Kidney (tissue), 14 donors: ENCODE measurements around the gene AGPAT4. TPM values are rescaled to one million over a fixed set of nuclear protein-coding genes. Genes with fewer than 3 reads are reported as not detected.

Source experiments
- DNase-seq, 5 donors: peaks; one replicate each; pipeline ENCODE4 v3.0.0-alpha.2; 2013 to 2020
- FAIRE-seq: peaks from 2 replicates; lab custom pipeline; 2012; peaks lifted over from hg19 to GRCh38; lab: Jason Lieb, UNC
- H3K27ac ChIP-seq, 2 donors: one replicate each; pipeline ENCODE4 v1.7.0; 2013; ENCODE audit warnings: low read depth in 2 of 2, low read length in 2 of 2, inconsistent platforms in 1 of 2
- H3K27me3 ChIP-seq: one replicate; pipeline ENCODE4 v1.7.1; 2013; ENCODE audit warnings: low read length, inconsistent platforms; ENCODE audit not compliant: control insufficient read depth, insufficient read depth
- H3K36me3 ChIP-seq, 3 donors: one replicate each; pipeline versions ENCODE4 v1.7.0 to v1.7.1; 2013; ENCODE audit warnings: low read length in 3 of 3, control low read depth in 1 of 3, inconsistent platforms in 1 of 3; ENCODE audit not compliant: insufficient read depth in 3 of 3, control insufficient read depth in 2 of 3
- H3K4me1 ChIP-seq, 3 donors: one replicate each; pipeline versions ENCODE4 v1.7.0 to v1.7.1; 2013; ENCODE audit warnings: low read length in 3 of 3, inconsistent platforms in 1 of 3, low read depth in 1 of 3; ENCODE audit not compliant: control insufficient read depth in 2 of 3, insufficient read depth in 2 of 3
- H3K4me3 ChIP-seq, 3 donors: one replicate each; pipeline versions ENCODE4 v1.7.0 to v1.8.1; 2013; ENCODE audit warnings: low read length in 3 of 3, control low read depth in 1 of 3, inconsistent platforms in 1 of 3
- H3K9ac ChIP-seq, 3 donors: one replicate each; pipeline versions ENCODE4 v1.7.0 to v1.7.1; 2013; ENCODE audit warnings: low read length in 3 of 3, control low read depth in 1 of 3, inconsistent platforms in 1 of 3
- H3K9me3 ChIP-seq, 3 donors: one replicate each; pipeline versions ENCODE4 v1.7.0 to v1.7.1; 2013; ENCODE audit warnings: low read length in 3 of 3, control low read depth in 1 of 3, inconsistent platforms in 1 of 3; ENCODE audit not compliant: control insufficient read depth in 2 of 3, insufficient read depth in 1 of 3
- intact Hi-C: fragments of 100-400 bp; cut with DNase I; formaldehyde crosslinking; loops from one replicate; pipeline ENCODE4 v1.11.1; 2022
- polyA plus RNA-seq: library from polyadenylated mRNA; stranded (reverse); fragments of 350-450 nt; fragmentation: Illumina TruSeq; extraction: RNeasy Lipid Tissue Mini Kit (QIAGEN cat#74804); gene quantifications from one replicate; pipeline ENCODE4 v1.2.3, GENCODE V29; 2014; ENCODE audit warnings: low read depth, low replicate concordance; ENCODE audit not compliant: insufficient read depth
- total RNA-seq: library from RNA; stranded (reverse); fragmentation: NEBNext Ultra II Directional; extraction: Animal tissue kit (Norgen Biotek cat#: 25700); gene quantifications from one replicate; pipeline ENCODE4 v1.2.1, GENCODE V29; 2021
- TF ChIP-seq, protein P1 (sequence below): IDR thresholded peaks from 3 replicates; pipeline ENCODE4 v1.5.1; 2012; ENCODE audit warnings: mild to moderate bottlenecking, moderate library complexity, borderline replicate concordance; ENCODE audit not compliant: insufficient read depth; ENCODE audit errors: extremely low read depth
- donor health status: control.
- donor health status: control.
- donor health status: control.
- donor health status: control.
- donor health status: control.
- donor health status: DM: yes; HTN: yes; CAD: no.
- donor health status: Normal renal cell carcinoma (clear cell type).

The AGPAT4 gene
- total and polyA plus RNA-seq, 2 donors from 2014 or later, result 3.3 to 12.3 TPM

- H3K4me3 ChIP-seq, result no peak overlapping the region
- DNase-seq (no peak), FAIRE-seq (no peak)
- TF ChIP-seq, protein P1, sequence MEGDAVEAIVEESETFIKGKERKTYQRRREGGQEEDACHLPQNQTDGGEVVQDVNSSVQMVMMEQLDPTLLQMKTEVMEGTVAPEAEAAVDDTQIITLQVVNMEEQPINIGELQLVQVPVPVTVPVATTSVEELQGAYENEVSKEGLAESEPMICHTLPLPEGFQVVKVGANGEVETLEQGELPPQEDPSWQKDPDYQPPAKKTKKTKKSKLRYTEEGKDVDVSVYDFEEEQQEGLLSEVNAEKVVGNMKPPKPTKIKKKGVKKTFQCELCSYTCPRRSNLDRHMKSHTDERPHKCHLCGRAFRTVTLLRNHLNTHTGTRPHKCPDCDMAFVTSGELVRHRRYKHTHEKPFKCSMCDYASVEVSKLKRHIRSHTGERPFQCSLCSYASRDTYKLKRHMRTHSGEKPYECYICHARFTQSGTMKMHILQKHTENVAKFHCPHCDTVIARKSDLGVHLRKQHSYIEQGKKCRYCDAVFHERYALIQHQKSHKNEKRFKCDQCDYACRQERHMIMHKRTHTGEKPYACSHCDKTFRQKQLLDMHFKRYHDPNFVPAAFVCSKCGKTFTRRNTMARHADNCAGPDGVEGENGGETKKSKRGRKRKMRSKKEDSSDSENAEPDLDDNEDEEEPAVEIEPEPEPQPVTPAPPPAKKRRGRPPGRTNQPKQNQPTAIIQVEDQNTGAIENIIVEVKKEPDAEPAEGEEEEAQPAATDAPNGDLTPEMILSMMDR, result no peak
- no peaks in the 10 kb centered on the region for H3K36me3 ChIP-seq
- no peak overlapping the region for H3K27ac ChIP-seq
- no peaks in the 10 kb centered on the region for H3K9me3 ChIP-seq
- H3K4me1 ChIP-seq, result no peaks in the 10 kb centered on the region
- H3K27me3 ChIP-seq, result no peaks in the 10 kb centered on the region
- H3K9ac ChIP-seq, result no peak overlapping the region
- intact Hi-C loops, result no loop called here
Measured at GRCh38 chr6:161308075-161308655, 34.3 kb upstream of the AGPAT4 start.

- TF ChIP-seq, protein P1, result no peak
- Histone ChIP-seq H3K9ac (no peak overlapping the region), H3K27ac (no peak overlapping the region), H3K36me3 (no peaks in the 10 kb centered on the region), H3K27me3 (no peaks in the 10 kb centered on the region), H3K4me3 (no peak overlapping the region), H3K4me1 (no peaks in the 10 kb centered on the region), H3K9me3 (no peaks in the 10 kb centered on the region)
- no peak for DNase-seq
- FAIRE-seq, result no peak
- intact Hi-C loops, result no loop called here
Measured at GRCh38 chr6:161305860-161306259, 32.0 kb upstream of the AGPAT4 start.

DNA sequence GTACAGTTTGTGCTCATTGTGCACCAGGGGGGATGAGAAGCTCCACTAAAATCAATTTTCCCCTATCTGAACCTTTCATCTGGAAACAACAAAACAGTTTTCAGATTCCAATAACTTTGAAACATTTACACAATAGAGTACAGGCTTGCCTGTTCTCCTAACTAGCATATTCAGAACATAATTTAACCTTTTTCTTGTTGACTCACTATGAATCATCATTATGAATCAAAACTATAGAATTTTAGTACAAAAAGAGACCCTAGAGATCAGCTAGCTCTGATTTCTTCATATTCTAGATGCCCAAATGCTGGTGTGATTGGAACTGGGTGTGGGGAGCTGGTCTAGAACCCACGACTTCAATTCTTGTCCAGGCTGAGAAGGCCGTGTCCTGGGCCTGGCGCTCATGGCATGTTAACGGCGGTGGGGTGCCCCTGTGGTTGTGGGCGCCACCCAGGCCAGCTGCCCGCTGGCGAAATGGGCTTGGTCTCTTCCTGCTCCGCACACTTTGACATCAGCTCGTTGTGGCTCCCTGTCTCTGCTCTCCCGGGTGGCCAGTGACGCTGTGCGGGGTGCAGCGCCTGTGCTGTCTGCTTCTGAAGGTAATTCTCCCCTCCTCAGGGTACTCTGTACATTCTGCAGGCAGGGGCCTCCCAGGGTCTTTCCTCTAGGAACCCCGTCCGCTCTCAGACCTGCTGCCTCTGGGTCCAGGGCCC is 29.9 kb upstream of the AGPAT4 start:
- H3K27me3 ChIP-seq, result no peaks in the 10 kb centered on the region
- H3K36me3 ChIP-seq, result no peaks in the 10 kb centered on the region
- DNase-seq (no peak), FAIRE-seq (no peak)
- H3K27ac ChIP-seq, result no peak overlapping the region
- H3K9me3 ChIP-seq, result no peaks in the 10 kb centered on the region
- intact Hi-C loops, result no loop called here
- no peak overlapping the region for H3K9ac ChIP-seq
- H3K4me3 ChIP-seq, result no peak overlapping the region
- no peaks in the 10 kb centered on the region for H3K4me1 ChIP-seq
- TF ChIP-seq, protein P1, result no peak
